Heart left ventricle (tissue), 13 donors: ENCODE data around the gene ALX1.

Experiments used
- POLR2A ChIP-seq, 2 donors: fragments of 450-650 bp; IDR thresholded peaks; one replicate each; pipeline ENCODE4 v1.6.1; 2017; ENCODE audit warnings: antibody characterized with exemption in 2 of 2, mild to moderate bottlenecking in 2 of 2, moderate library complexity in 2 of 2
- TF ChIP-seq, protein P1 (sequence below), 12 donors: fragments of 200-600 bp; sonication (generic) in 4 of 12; IDR thresholded peaks; one replicate each; pipeline versions ENCODE4 v1.5.0 to v1.8.0; 2018 to 2022; ENCODE audit warnings: antibody characterized with exemption in 12 of 12, mild to moderate bottlenecking in 5 of 12
- donor health status: ischemic (EF 13 %, LVEDD 7.1; RV severe dilation, severe dysfunction).
- donor health status: DM: no; HTN: yes; CAD: no.
- donor health status: DM: no; HTN: no; CAD: no.
- donor health status: ischemic (EF 25% LVEDD 6.9; RV normal size, moderate dysfunction).
- donor health status: ischemic (EF 25% LVEDD 5.7; RV mildly dilated, moderate dysfunction).
- donor health status: ischemic (EF 35%, LVEDD 5.7; RV mildly dilated, moderate dysfunction).
- donor health status: nonischemic (EF 11% LVEDD 7.7; RV severe dilation, severe dysfunction).
- donor health status: DM: yes; HTN: yes; CAD: no.
- donor health status: PGD.
- donor health status: ischemic (EF 29% LVEDD 5.4; RV normal size, mild dysfunction).
- donor health status: nonischemic (EF 23%, LVEDD 6.1; RV moderate dilation, normal function).

DNA sequence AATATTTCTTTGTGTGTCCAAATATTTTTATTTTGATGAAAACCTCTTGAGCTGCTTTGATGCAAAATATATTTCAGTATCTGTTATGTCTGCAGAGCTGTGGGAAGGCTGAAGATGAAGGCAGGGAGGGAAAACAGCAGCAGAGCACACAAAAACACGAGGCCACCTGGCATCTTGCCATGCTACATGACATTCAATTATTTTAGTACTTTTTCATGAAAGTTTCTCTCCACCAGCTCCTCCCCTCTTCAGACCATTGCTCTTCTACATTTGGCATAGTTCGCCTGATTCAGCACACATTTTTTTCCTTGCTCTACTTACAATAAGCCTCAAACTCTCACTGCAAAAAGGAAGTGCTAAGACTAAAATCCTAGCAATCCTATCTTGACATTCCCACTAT lies 4.6 kb upstream of the ALX1 start:
- TF ChIP-seq, protein P1, sequence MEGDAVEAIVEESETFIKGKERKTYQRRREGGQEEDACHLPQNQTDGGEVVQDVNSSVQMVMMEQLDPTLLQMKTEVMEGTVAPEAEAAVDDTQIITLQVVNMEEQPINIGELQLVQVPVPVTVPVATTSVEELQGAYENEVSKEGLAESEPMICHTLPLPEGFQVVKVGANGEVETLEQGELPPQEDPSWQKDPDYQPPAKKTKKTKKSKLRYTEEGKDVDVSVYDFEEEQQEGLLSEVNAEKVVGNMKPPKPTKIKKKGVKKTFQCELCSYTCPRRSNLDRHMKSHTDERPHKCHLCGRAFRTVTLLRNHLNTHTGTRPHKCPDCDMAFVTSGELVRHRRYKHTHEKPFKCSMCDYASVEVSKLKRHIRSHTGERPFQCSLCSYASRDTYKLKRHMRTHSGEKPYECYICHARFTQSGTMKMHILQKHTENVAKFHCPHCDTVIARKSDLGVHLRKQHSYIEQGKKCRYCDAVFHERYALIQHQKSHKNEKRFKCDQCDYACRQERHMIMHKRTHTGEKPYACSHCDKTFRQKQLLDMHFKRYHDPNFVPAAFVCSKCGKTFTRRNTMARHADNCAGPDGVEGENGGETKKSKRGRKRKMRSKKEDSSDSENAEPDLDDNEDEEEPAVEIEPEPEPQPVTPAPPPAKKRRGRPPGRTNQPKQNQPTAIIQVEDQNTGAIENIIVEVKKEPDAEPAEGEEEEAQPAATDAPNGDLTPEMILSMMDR (IDR thresholded peaks at IDR 0.05), result no peak
- TF ChIP-seq POLR2A (IDR thresholded peaks at IDR 0.05), result no peak
